HUES48 (cell line): ENCODE data around the gene FBF1.

Experiments
- H3K27ac ChIP-seq: one replicate; pipeline ENCODE4 v1.7.0; 2013; ENCODE audit warnings: low read depth, low read length, inconsistent platforms
- H3K27me3 ChIP-seq: 2 replicates; pipeline ENCODE4 v1.6.1; 2013; ENCODE audit warnings: mild to moderate bottlenecking, low read length; ENCODE audit not compliant: control insufficient read depth, insufficient read depth
- H3K36me3 ChIP-seq: 2 replicates; pipeline ENCODE4 v1.6.1; 2013; ENCODE audit warnings: low read length; ENCODE audit not compliant: control insufficient read depth, insufficient read depth
- H3K4me1 ChIP-seq: 2 replicates; pipeline ENCODE4 v1.6.1; 2013; ENCODE audit warnings: mild to moderate bottlenecking, low read length; ENCODE audit not compliant: control insufficient read depth, insufficient read depth
- H3K4me3 ChIP-seq: 2 replicates; pipeline ENCODE4 v1.5.1; 2013; ENCODE audit warnings: mild to moderate bottlenecking, low read depth, low read length
- H3K9ac ChIP-seq: 2 replicates; pipeline ENCODE4 v1.6.1; 2013; ENCODE audit warnings: mild to moderate bottlenecking, low read depth, low read length, moderate library complexity
- H3K9me3 ChIP-seq: 2 replicates; pipeline ENCODE4 v1.6.1; 2013; ENCODE audit warnings: low read length; ENCODE audit not compliant: control insufficient read depth, insufficient read depth

The FBF1 gene

GRCh38 chr17:75925103-75925502 is 15.7 kb downstream of the FBF1 start:
- H3K4me1 ChIP-seq, result no peaks in the 10 kb centered on the region
- H3K9ac ChIP-seq, result no peak overlapping the region
- no peak overlapping the region for H3K4me3 ChIP-seq
- H3K9me3 ChIP-seq, result no peaks in the 10 kb centered on the region
- H3K27ac ChIP-seq, result no peak overlapping the region
- no peaks in the 10 kb centered on the region for H3K27me3 ChIP-seq
- H3K36me3 ChIP-seq, result peaks cover 38% of the 10 kb centered on the region

DNA sequence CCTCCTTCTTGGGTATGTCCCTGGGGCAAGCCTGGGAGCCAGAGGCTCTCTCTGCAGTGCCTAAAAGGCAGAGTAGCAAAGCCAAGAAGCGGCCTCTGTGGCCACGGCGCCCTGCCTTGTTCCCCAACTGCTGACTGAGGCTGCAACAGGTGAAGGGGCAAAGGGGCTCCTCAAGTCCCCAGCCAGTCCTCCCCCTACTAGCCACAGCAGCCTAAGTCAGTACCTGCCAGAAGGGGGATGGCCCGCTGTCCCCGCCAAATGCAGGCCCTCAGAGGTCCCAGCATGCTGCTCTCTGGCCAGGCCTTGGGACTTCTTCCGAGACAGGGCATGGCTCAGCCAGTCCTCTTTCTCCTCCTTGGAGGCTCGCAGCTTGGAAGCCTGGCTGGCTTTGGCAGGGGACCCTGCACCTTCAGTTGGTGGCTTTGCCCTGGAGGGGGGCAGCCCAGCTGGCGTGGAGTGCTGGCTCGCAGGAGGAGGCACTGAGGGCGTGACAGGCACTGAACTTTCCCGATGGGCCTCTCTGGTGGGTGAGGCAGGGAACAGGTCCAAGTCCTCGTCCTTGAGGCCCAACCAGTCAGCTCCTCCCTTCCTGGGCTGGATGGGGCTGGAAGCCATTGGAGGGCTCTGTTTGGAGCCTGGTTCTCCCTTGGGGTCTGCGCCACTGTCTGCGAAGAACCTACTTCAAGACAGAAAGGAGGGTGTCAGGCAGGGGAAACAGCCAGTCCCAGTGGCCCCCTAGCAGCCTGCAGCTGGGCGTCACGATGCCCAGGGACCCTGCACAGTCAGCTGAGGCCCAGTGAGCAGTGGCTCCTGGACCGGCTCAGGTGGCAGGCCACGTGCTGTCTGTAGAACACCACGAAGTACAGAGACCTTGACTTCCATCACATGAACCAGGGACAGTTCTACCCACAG is 17.6 kb downstream of the FBF1 start:
- Histone ChIP-seq H3K36me3 (peaks cover 46% of the 10 kb centered on the region), H3K9me3 (no peaks in the 10 kb centered on the region), H3K27me3 (no peaks in the 10 kb centered on the region), H3K9ac (no peak overlapping the region), H3K4me3 (no peak overlapping the region), H3K27ac (no peak overlapping the region), H3K4me1 (no peaks in the 10 kb centered on the region)

GRCh38 chr17:75922173-75922961 is 18.5 kb downstream of the FBF1 start:
- Histone ChIP-seq H3K4me1 (no peaks in the 10 kb centered on the region), H3K36me3 (peaks cover 51% of the 10 kb centered on the region), H3K27me3 (no peaks in the 10 kb centered on the region), H3K4me3 (no peak overlapping the region), H3K9me3 (no peaks in the 10 kb centered on the region), H3K9ac (no peak overlapping the region), H3K27ac (no peak overlapping the region)

DNA sequence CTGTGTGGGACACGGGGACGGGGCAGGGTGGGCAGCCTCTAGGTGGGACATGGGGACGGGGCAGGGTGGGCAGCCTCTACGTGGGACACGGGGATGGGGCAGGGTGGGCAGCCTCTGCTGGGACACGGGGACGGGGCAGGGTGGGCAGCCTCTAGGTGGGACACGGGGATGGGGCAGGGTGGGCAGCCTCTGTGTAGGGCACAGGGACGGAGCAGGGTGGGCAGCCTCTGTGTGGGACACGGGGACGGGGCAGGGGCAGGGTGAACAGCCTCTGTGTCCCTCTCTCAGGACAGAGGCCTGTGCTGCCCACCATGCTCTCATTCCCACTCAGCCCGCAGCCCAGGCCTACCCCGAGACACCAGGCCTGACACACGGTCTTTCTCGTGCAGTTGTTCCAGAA is 19.2 kb downstream of the FBF1 start:
- Histone ChIP-seq H3K4me1 (no peaks in the 10 kb centered on the region), H3K4me3 (no peak overlapping the region), H3K9me3 (no peaks in the 10 kb centered on the region), H3K9ac (no peak overlapping the region), H3K27me3 (no peaks in the 10 kb centered on the region), H3K36me3 (peaks cover 50% of the 10 kb centered on the region), H3K27ac (no peak overlapping the region)

DNA sequence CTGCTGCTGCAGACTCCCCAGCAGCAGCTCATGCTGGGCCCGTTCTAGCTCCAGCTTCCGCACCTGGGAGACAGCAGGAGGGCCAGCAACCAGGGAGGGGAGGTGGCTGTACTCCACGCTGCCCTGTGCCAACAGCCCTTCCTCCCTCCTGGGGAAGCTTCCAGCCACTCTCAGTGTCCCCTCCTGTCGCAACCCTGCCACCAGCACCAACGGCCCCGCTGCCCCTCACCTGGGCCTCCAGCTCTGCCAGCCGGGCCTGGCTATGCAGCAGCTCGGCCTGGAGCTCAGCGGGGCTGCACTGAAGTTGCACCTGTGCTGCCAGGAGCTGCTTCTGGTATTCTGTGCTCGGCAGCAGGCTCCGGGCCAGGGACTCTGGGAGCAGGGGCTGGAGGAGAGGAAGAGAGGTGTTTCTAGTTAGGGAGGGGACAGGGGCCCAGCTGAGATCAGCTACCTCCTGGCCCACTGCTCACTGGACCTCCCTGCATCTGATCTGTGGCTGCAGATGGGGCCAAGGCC is 20.7 kb downstream of the FBF1 start:
- peaks cover 35% of the 10 kb centered on the region for H3K36me3 ChIP-seq
- H3K9ac ChIP-seq, result no peak overlapping the region
- no peak overlapping the region for H3K27ac ChIP-seq
- H3K4me3 ChIP-seq, result no peak overlapping the region
- H3K4me1 ChIP-seq, result no peaks in the 10 kb centered on the region
- no peaks in the 10 kb centered on the region for H3K9me3 ChIP-seq
- no peaks in the 10 kb centered on the region for H3K27me3 ChIP-seq

DNA sequence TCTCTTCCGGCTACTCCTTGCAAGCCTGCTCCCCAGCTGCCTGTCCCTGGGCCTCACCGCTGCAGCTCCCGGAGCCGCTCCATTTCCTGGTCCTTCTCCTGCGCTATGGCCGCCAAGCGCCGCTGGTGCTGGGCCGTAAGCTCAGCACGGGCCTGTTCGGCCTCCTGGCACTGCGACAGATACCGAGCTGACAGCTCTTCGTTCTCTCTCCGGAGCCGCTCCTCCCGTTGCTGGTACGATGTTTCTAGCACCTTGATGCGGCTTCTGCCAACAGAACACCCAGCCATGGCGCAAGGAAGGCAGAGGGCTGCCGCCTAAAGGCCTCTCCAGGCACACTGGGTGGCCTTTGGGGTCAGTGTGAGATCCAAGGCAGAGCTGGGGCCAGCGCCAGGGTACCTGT is 21.2 kb downstream of the FBF1 start:
- no peak overlapping the region for H3K4me3 ChIP-seq
- H3K27ac ChIP-seq, result no peak overlapping the region
- no peaks in the 10 kb centered on the region for H3K27me3 ChIP-seq
- H3K9me3 ChIP-seq, result no peaks in the 10 kb centered on the region
- H3K9ac ChIP-seq, result no peak overlapping the region
- peaks cover 33% of the 10 kb centered on the region for H3K36me3 ChIP-seq
- no peaks in the 10 kb centered on the region for H3K4me1 ChIP-seq

- H3K36me3 ChIP-seq, result peaks cover 30% of the 10 kb centered on the region
- H3K27me3 ChIP-seq, result no peaks in the 10 kb centered on the region
- H3K27ac ChIP-seq, result no peak overlapping the region
- H3K4me3 ChIP-seq, result no peak overlapping the region
- no peaks in the 10 kb centered on the region for H3K4me1 ChIP-seq
- no peaks in the 10 kb centered on the region for H3K9me3 ChIP-seq
- H3K9ac ChIP-seq, result no peak overlapping the region
These were observed 22.9 kb downstream of the FBF1 start for GRCh38 chr17:75917917-75918445.

DNA sequence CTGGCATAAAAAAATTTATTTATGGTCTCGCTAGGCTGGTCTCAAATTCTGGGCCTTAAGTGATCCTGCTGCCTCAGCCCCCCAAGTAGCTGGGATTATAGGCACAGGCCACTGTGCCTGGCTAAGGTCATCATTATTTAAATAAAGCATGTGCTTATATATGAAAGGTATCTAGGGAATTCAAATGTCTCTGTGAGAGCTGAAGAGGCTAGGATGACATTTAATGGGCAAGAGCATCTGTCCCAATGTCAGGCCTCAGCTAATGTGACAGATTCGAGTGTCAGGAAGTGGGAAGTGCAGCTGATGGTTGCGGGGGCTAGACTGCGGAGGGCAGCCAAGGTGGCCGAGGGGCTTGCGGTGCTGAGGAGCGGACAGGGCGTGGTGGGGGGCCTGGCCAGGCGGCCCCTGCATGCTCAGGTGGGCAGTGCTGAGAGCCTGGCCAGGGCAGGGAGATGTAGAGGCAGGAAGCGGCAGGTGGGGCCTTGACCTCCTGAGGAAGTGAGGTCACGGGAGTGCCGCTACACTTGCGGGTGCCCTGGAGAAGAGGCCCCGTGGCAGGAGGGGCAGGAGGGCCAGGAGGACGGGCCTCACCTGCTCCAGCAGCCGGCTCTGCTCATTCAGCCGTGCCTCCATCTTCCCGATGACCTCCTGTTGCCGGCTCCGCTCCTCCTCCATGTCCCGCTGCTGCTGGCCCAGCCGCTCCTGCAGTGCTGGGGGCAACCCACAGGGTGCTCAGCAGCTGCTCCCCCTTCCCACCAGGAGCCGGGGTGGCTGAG is 23.5 kb downstream of the FBF1 start:
- no peaks in the 10 kb centered on the region for H3K27me3 ChIP-seq
- H3K4me3 ChIP-seq, result no peak overlapping the region
- no peaks in the 10 kb centered on the region for H3K9me3 ChIP-seq
- H3K36me3 ChIP-seq, result peaks cover 26% of the 10 kb centered on the region
- no peak overlapping the region for H3K9ac ChIP-seq
- H3K4me1 ChIP-seq, result no peaks in the 10 kb centered on the region
- no peak overlapping the region for H3K27ac ChIP-seq

- peaks cover 24% of the 10 kb centered on the region for H3K36me3 ChIP-seq
- H3K9ac ChIP-seq, result no peak overlapping the region
- no peaks in the 10 kb centered on the region for H3K9me3 ChIP-seq
- H3K4me1 ChIP-seq, result no peaks in the 10 kb centered on the region
- H3K27me3 ChIP-seq, result no peaks in the 10 kb centered on the region
- H3K27ac ChIP-seq, result no peak overlapping the region
- H3K4me3 ChIP-seq, result no peak overlapping the region
These were observed 25.6 kb downstream of the FBF1 start for GRCh38 chr17:75915268-75915667.

GRCh38 chr17:75914643-75915267 is 26.1 kb downstream of the FBF1 start:
- H3K4me1 ChIP-seq, result no peaks in the 10 kb centered on the region
- no peak overlapping the region for H3K27ac ChIP-seq
- no peaks in the 10 kb centered on the region for H3K27me3 ChIP-seq
- no peaks in the 10 kb centered on the region for H3K9me3 ChIP-seq
- peaks cover 22% of the 10 kb centered on the region for H3K36me3 ChIP-seq
- H3K4me3 ChIP-seq, result no peak overlapping the region
- no peak overlapping the region for H3K9ac ChIP-seq
